OCI-LY3 (cell line): ENCODE data around the gene EPHA10.

ENCODE experiments used
- H2AFZ ChIP-seq: fragments of 200-600, 300-600 bp; shearing (Covaris generic); 2 replicates; pipeline ENCODE4 v1.6.0; 2014; ENCODE audit warnings: antibody characterized with exemption, low read depth, low read length
- H3K27ac ChIP-seq: fragments of 200-600, 300-600 bp; sonication (generic); 2 replicates; pipeline ENCODE4 v1.5.1; 2014; ENCODE audit warnings: mild to moderate bottlenecking, low read length, moderate library complexity, mixed read lengths
- H3K27me3 ChIP-seq: fragments of 200-600, 300-600 bp; sonication (generic); 2 replicates; pipeline ENCODE4 v1.6.1; 2014; ENCODE audit warnings: low read depth, low read length, mixed read lengths
- H3K36me3 ChIP-seq: fragments of 200-600, 300-600 bp; sonication (generic); replicated peaks from 2 replicates; pipeline ENCODE3; 2014; ENCODE audit warnings: low read depth, low read length, mixed read lengths
- H3K4me1 ChIP-seq: fragments of 300-600, 200-600 bp; sonication (generic); 2 replicates; pipeline ENCODE4 v1.6.1; 2014; ENCODE audit warnings: low read length, mixed read lengths
- H3K4me2 ChIP-seq: fragments of 200-600, 300-600 bp; sonication (generic); 2 replicates; pipeline ENCODE4 v1.6.1; 2014; ENCODE audit warnings: low read length, mixed read lengths
- H3K4me3 ChIP-seq: fragments of 300-600, 200-600 bp; sonication (generic); 2 replicates; pipeline ENCODE4 v1.5.1; 2014; ENCODE audit warnings: antibody characterized with exemption, mild to moderate bottlenecking, low read length, moderate library complexity
- H3K79me2 ChIP-seq: fragments of 300-600, 200-600 bp; shearing (Covaris generic); 2 replicates; pipeline ENCODE4 v1.6.1; 2014; ENCODE audit warnings: mild to moderate bottlenecking, low read length, mixed read lengths
- H3K9ac ChIP-seq: fragments of 300-600, 200-600 bp; shearing (Covaris generic); 2 replicates; pipeline ENCODE4 v1.6.0; 2014; ENCODE audit warnings: mild to moderate bottlenecking, low read length, moderate library complexity
- H3K9me3 ChIP-seq: fragments of 200-600, 300-600 bp; shearing (Covaris generic); 2 replicates; pipeline ENCODE4 v1.6.1; 2014; ENCODE audit warnings: low read length, mixed read lengths; ENCODE audit not compliant: insufficient read depth
- H4K20me1 ChIP-seq: fragments of 200-600, 300-600 bp; sonication (generic); 2 replicates; pipeline ENCODE4 v1.6.1; 2016; ENCODE audit warnings: low read length, mixed read lengths; ENCODE audit not compliant: insufficient read depth
- EZH2phosphoT487 ChIP-seq: fragments of 200-600 bp; shearing (Covaris generic); IDR thresholded peaks from 2 replicates; pipeline ENCODE4 v1.6.1; 2018; ENCODE audit warnings: antibody characterized with exemption, mixed run types, low read depth
- TF ChIP-seq, protein P1 (sequence below): fragments of 200-600, 300-600 bp; sonication (generic); IDR thresholded peaks from 2 replicates; pipeline ENCODE4 v1.5.1; 2014; ENCODE audit warnings: antibody characterized with exemption, low read length, low read depth

The EPHA10 gene

DNA sequence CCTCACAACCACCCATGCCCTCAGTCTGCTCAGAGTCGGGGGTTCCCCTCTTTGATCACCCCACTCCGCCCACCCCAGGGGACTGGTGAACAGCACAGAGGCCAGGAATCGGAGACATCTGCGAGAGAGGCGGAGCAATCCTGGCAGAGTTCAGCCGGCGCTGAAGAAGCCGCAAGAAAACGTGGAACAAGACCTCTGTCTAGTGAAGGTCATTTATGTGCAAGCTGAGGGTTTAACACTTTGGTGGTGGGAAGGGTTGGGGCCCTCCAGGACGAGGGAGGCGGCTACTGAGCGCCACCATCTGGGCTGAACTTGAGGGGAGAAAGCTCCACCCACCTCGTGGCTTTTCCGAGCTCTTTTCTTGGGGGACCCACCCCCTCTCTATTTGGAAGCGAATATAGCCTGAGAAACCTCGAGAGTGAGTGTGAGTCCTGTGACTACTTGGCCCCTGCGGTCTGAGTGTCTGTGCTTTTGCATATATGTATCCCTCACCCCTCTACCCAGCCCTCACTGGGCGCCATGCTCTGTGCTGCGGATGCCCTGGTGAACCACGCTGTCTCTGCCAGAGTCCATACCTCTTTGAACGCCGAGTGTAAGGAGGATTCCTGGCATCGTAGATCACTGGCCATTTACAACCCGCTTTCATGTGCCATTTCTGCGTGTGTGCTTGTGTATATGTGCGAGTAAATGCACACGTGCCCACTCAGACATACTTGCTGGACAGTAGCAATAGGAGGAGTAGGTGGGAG is 1.2 kb upstream of the EPHA10 start:
- no peak for TF ChIP-seq EZH2phosphoT487
- TF ChIP-seq, protein P1, sequence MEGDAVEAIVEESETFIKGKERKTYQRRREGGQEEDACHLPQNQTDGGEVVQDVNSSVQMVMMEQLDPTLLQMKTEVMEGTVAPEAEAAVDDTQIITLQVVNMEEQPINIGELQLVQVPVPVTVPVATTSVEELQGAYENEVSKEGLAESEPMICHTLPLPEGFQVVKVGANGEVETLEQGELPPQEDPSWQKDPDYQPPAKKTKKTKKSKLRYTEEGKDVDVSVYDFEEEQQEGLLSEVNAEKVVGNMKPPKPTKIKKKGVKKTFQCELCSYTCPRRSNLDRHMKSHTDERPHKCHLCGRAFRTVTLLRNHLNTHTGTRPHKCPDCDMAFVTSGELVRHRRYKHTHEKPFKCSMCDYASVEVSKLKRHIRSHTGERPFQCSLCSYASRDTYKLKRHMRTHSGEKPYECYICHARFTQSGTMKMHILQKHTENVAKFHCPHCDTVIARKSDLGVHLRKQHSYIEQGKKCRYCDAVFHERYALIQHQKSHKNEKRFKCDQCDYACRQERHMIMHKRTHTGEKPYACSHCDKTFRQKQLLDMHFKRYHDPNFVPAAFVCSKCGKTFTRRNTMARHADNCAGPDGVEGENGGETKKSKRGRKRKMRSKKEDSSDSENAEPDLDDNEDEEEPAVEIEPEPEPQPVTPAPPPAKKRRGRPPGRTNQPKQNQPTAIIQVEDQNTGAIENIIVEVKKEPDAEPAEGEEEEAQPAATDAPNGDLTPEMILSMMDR, result peak; percentile 61

DNA sequence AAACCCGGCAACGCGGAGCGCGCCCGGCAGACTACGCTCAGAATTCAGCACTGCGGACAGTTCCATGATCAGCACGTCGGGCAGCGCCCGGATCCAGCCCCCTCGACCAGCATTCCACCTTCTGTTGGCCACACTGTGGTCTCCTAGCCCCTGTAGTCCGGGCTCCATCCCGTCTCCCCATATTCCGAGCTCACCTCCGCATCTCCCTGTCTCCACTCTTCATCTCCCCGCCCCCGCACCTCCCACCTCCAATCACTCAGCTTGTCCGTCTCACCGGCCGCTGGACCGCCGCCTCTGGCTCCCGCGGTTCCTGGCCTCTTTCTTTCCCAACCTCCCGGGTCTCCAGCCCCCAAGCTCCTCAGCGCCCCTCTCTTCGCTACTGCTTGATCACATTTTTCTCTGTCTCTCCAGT is 500 bp downstream of the EPHA10 start:
- peaks cover 19% of the 10 kb centered on the region for H3K27me3 ChIP-seq
- no peak overlapping the region for H2AFZ ChIP-seq
- H3K4me2 ChIP-seq, result no peak overlapping the region
- no peak overlapping the region for H3K27ac ChIP-seq
- H3K4me3 ChIP-seq, result no peak overlapping the region
- no peaks in the 10 kb centered on the region for H3K79me2 ChIP-seq
- H3K4me1 ChIP-seq, result peaks cover 6% of the 10 kb centered on the region
- TF ChIP-seq, protein P1, result no peak
- TF ChIP-seq EZH2phosphoT487, result no peak
- no peak overlapping the region for H3K9ac ChIP-seq
- H3K9me3 ChIP-seq, result no peaks in the 10 kb centered on the region
- no peaks in the 10 kb centered on the region for H3K36me3 ChIP-seq
- no peaks in the 10 kb centered on the region for H4K20me1 ChIP-seq

More for the DNA sequence above, 1.2 kb upstream of the EPHA10 start:
- Histone ChIP-seq H3K4me1 (peaks cover 6% of the 10 kb centered on the region), H3K27me3 (peaks cover 22% of the 10 kb centered on the region), H4K20me1 (no peaks in the 10 kb centered on the region), H3K9ac (peak overlapping the region; percentile 45), H2AFZ (peak overlapping the region; percentile 66), H3K4me2 (peak overlapping the region; percentile 84), H3K4me3 (peak overlapping the region; percentile 84), H3K36me3 (no peaks in the 10 kb centered on the region), H3K27ac (no peak overlapping the region), H3K79me2 (no peaks in the 10 kb centered on the region), H3K9me3 (no peaks in the 10 kb centered on the region)

- Histone ChIP-seq H4K20me1 (no peaks in the 10 kb centered on the region), H3K27ac (no peak overlapping the region), H3K4me2 (no peak overlapping the region), H3K27me3 (peaks cover 16% of the 10 kb centered on the region), H3K9ac (no peak overlapping the region), H3K36me3 (no peaks in the 10 kb centered on the region), H3K4me3 (no peak overlapping the region), H3K9me3 (no peaks in the 10 kb centered on the region), H3K79me2 (no peaks in the 10 kb centered on the region), H3K4me1 (peaks cover 6% of the 10 kb centered on the region), H2AFZ (no peak overlapping the region)
- no peak for TF ChIP-seq EZH2phosphoT487
Observed at GRCh38 chr1:37763791-37764413, 1.0 kb downstream of the EPHA10 start.

DNA sequence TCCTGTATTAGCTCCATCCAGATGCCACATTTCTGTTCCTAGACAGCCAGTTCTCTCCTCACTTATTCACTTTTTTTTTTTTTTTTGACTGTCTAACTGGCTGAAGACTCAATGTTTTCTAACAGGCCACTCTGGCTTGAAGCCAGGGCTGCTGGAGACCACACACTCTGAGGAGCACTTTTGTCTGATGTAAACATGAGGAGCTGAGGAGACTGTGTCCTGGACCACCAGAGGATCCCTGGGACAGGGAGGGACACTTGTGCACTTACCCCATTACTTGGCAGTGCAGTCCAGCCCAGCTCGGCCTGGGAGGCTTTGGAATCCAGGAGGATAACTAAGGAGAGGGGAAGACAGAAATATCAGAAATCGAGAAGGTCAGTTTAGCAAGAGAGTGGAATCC is 2.4 kb downstream of the EPHA10 start:
- H3K9ac ChIP-seq, result no peak overlapping the region
- no peak overlapping the region for H3K4me2 ChIP-seq
- peaks cover 6% of the 10 kb centered on the region for H3K4me1 ChIP-seq
- H3K79me2 ChIP-seq, result no peaks in the 10 kb centered on the region
- no peaks in the 10 kb centered on the region for H3K9me3 ChIP-seq
- TF ChIP-seq EZH2phosphoT487, result no peak
- TF ChIP-seq, protein P1, result no peak
- no peaks in the 10 kb centered on the region for H4K20me1 ChIP-seq
- no peak overlapping the region for H3K4me3 ChIP-seq
- no peak overlapping the region for H2AFZ ChIP-seq
- H3K27ac ChIP-seq, result no peak overlapping the region
- H3K27me3 ChIP-seq, result peaks cover 11% of the 10 kb centered on the region
- H3K36me3 ChIP-seq, result no peaks in the 10 kb centered on the region
